ENCODE measurements around the gene HOXB2.

HOXB2 gene

DNA sequence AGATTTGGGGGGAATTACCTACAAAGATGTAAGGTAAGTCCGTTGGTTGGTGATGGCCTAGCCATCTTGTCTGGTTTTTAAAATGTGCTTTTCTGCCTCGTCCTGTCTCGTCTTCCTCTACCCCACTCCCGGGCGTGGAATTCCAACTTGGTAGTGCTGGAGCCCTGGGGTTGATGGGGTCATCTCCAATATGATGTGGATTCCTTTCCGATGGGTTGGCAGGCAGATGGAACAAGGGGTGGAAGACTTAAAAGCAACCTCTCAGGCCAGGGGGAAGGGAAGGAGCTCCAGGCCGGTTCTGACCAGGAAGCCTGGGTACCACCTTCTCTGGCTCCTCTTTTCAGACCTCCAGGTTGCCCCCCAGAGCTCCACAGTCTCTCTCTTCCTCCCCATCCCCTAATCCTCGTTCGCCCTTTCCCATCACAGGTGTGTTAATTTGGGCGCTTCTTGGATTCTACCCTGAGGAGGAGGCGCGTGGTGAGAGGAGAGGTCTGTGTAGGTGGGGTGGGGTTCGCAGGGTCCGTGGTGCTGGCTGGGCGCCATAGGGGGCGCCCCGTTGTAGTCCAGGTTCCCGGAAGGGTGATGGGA, 5.1 kb upstream of the HOXB2 start:
- TF ChIP-seq, protein P1, sequence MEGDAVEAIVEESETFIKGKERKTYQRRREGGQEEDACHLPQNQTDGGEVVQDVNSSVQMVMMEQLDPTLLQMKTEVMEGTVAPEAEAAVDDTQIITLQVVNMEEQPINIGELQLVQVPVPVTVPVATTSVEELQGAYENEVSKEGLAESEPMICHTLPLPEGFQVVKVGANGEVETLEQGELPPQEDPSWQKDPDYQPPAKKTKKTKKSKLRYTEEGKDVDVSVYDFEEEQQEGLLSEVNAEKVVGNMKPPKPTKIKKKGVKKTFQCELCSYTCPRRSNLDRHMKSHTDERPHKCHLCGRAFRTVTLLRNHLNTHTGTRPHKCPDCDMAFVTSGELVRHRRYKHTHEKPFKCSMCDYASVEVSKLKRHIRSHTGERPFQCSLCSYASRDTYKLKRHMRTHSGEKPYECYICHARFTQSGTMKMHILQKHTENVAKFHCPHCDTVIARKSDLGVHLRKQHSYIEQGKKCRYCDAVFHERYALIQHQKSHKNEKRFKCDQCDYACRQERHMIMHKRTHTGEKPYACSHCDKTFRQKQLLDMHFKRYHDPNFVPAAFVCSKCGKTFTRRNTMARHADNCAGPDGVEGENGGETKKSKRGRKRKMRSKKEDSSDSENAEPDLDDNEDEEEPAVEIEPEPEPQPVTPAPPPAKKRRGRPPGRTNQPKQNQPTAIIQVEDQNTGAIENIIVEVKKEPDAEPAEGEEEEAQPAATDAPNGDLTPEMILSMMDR (IDR thresholded peaks at IDR 0.05; ENCODE audit: low read depth, low read length): no peak
- no peak for TF ChIP-seq EZH2phosphoT487 (IDR thresholded peaks at IDR 0.05; ENCODE audit: low read depth)
- Histone ChIP-seq H3K9me3 (ENCODE audit: insufficient read depth, low read length) (no peaks in the 10 kb centered on the region), H3K27me3 (ENCODE audit: low read depth, low read length) (no peaks in the 10 kb centered on the region), H4K20me1 (ENCODE audit: insufficient read depth, low read length) (no peaks in the 10 kb centered on the region), H3K9ac (ENCODE audit: low read length) (no peak overlapping the region), H3K4me3 (ENCODE audit: low read length) (no peak overlapping the region), H2AFZ (ENCODE audit: low read depth, low read length) (no peak overlapping the region), H3K4me2 (ENCODE audit: low read length) (no peak overlapping the region), H3K4me1 (ENCODE audit: low read length) (peaks cover 42% of the 10 kb centered on the region), H3K79me2 (ENCODE audit: low read length) (peaks cover 38% of the 10 kb centered on the region), H3K36me3 (replicated peaks; ENCODE audit: low read depth, low read length) (peaks cover 24% of the 10 kb centered on the region), H3K27ac (ENCODE audit: low read length) (no peak overlapping the region)

DNA sequence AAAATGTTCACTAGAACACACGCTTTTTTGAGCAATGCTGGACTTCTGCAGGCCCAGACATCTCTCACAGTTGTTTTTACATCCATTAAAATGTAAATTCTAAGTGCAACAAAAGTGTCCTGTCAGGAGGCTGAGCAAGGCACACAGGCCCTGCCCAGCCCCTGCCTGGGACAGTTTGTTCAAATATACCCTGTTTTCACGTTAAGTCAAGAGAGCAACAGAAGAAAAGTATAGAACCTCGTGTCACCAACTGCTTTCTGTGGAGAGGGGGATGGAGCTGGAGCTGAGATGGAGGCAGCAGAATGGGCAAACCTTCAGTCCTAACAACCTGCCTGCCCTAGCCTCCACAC, 4.3 kb upstream of the HOXB2 start:
- Histone ChIP-seq H3K36me3 (replicated peaks; ENCODE audit: low read depth, low read length) (peaks cover 21% of the 10 kb centered on the region), H3K9ac (ENCODE audit: low read length) (no peak overlapping the region), H3K4me3 (ENCODE audit: low read length) (no peak overlapping the region), H2AFZ (ENCODE audit: low read depth, low read length) (no peak overlapping the region), H4K20me1 (ENCODE audit: insufficient read depth, low read length) (no peaks in the 10 kb centered on the region), H3K4me1 (ENCODE audit: low read length) (peaks cover 38% of the 10 kb centered on the region), H3K79me2 (ENCODE audit: low read length) (peaks cover 38% of the 10 kb centered on the region), H3K9me3 (ENCODE audit: insufficient read depth, low read length) (no peaks in the 10 kb centered on the region), H3K27me3 (ENCODE audit: low read depth, low read length) (no peaks in the 10 kb centered on the region), H3K27ac (ENCODE audit: low read length) (no peak overlapping the region), H3K4me2 (ENCODE audit: low read length) (no peak overlapping the region)
- no peak for TF ChIP-seq EZH2phosphoT487 (IDR thresholded peaks at IDR 0.05; ENCODE audit: low read depth)
- TF ChIP-seq, protein P1 (IDR thresholded peaks at IDR 0.05; ENCODE audit: low read depth, low read length): no peak

DNA sequence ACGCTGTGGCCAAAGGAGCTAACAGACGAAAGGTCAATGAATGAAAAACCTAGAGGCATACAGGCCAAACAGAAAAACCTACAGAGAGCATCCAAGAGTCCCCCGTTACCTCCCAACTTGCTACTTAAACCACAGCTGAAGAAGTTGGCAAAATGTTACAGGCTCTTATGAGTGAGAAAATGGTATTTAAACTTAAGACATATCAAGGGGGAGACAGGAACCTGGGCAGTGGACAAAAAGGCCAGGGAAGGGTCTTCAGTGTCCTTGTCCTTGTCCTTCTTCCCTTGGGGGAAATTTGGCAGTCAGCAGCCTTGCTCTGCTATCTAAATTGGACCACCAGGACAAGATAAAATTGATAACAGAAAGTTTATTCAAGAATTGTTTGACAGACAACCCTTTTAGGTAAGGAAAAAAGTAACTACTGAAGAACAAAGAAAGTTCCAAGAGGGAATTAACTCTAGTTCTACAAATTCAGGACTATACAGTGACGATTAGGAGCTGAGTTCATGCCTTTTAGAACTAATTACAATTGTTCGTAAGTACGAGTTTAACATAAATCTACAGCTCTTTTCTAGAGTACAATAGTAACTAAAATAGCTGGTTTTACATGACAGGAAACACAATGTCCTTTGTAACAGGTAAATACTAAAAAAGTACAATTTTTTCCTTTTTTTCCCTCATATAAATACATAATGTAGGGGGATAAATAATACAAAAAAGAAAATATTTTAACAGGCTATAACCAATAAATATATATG, 3.8 kb upstream of the HOXB2 start:
- Histone ChIP-seq H3K4me2 (ENCODE audit: low read length) (no peak overlapping the region), H3K79me2 (ENCODE audit: low read length) (peaks cover 38% of the 10 kb centered on the region), H3K9ac (ENCODE audit: low read length) (no peak overlapping the region), H2AFZ (ENCODE audit: low read depth, low read length) (no peak overlapping the region), H3K4me3 (ENCODE audit: low read length) (no peak overlapping the region), H3K27me3 (ENCODE audit: low read depth, low read length) (no peaks in the 10 kb centered on the region), H3K4me1 (ENCODE audit: low read length) (peaks cover 33% of the 10 kb centered on the region), H3K36me3 (replicated peaks; ENCODE audit: low read depth, low read length) (peaks cover 18% of the 10 kb centered on the region), H3K9me3 (ENCODE audit: insufficient read depth, low read length) (no peaks in the 10 kb centered on the region), H3K27ac (ENCODE audit: low read length) (no peak overlapping the region), H4K20me1 (ENCODE audit: insufficient read depth, low read length) (no peaks in the 10 kb centered on the region)
- TF ChIP-seq, protein P1 (IDR thresholded peaks at IDR 0.05; ENCODE audit: low read depth, low read length): no peak
- TF ChIP-seq EZH2phosphoT487 (IDR thresholded peaks at IDR 0.05; ENCODE audit: low read depth): no peak

DNA sequence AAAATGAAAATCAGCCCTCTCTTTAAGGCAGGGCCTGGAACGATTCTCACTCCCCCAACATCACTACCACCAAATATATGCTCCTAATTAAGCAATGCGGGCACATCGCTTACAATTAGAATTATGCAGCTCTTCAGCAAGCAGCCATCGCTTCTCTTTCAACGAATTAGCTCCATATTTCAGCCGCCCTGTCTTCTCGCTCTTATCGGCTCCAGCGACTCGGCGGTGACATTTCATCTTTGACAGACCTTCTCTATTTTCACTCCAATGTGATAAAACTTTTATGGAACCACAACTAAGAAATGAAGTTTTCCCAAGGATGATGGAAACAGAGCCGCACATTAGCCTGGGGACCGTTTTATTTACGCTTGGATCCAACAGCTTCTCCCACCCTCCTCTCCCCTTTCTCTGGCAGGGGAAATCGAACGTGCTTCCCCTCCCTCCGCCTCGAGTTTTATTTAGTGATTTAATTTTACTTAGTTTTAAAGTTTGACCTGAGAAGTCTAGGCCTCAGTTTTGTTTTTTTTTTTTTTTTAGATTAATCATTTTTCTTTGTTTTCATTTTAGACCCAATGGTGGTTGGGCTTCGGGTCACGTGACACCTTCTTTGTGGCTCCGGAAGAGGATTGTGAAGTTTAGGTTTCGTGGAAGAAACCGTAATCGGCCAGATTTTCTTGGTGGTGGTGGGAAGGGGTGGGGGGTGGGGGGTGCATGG, 3.1 kb upstream of the HOXB2 start:
- Histone ChIP-seq H3K27me3 (ENCODE audit: low read depth, low read length) (no peaks in the 10 kb centered on the region), H2AFZ (ENCODE audit: low read depth, low read length) (no peak overlapping the region), H3K4me3 (ENCODE audit: low read length) (no peak overlapping the region), H3K9ac (ENCODE audit: low read length) (no peak overlapping the region), H4K20me1 (ENCODE audit: insufficient read depth, low read length) (no peaks in the 10 kb centered on the region), H3K4me1 (ENCODE audit: low read length) (peaks cover 25% of the 10 kb centered on the region), H3K36me3 (replicated peaks; ENCODE audit: low read depth, low read length) (peaks cover 18% of the 10 kb centered on the region), H3K4me2 (ENCODE audit: low read length) (no peak overlapping the region), H3K27ac (ENCODE audit: low read length) (no peak overlapping the region), H3K9me3 (ENCODE audit: insufficient read depth, low read length) (no peaks in the 10 kb centered on the region), H3K79me2 (ENCODE audit: low read length) (peaks cover 41% of the 10 kb centered on the region)
- no peak for TF ChIP-seq EZH2phosphoT487 (IDR thresholded peaks at IDR 0.05; ENCODE audit: low read depth)
- TF ChIP-seq, protein P1 (IDR thresholded peaks at IDR 0.05; ENCODE audit: low read depth, low read length): no peak

Measured in OCI-LY3 (cell line).